ENCODE measurements around the gene VAV2.

Gene VAV2

GRCh38 chr9:133870598-133871595 lies 121.2 kb downstream of the VAV2 start:
- DNase-seq: no peak

- no peak for DNase-seq
Observed at GRCh38 chr9:133869674-133870405, 122.3 kb downstream of the VAV2 start.

- no peak for DNase-seq
Observed at GRCh38 chr9:133868203-133868602, 123.9 kb downstream of the VAV2 start.

GRCh38 chr9:133866946-133867345 lies 125.2 kb downstream of the VAV2 start:
- no peak for DNase-seq

GRCh38 chr9:133864011-133864410 lies 128.1 kb downstream of the VAV2 start:
- peak; percentile 88 for DNase-seq

GRCh38 chr9:133863257-133863592 lies 128.9 kb downstream of the VAV2 start:
- DNase-seq: no peak

- no peak for DNase-seq
Observed at GRCh38 chr9:133862585-133863256, 129.4 kb downstream of the VAV2 start.

- no peak for DNase-seq
Observed at GRCh38 chr9:133861692-133862091, 130.4 kb downstream of the VAV2 start.

- no peak for DNase-seq
Observed at GRCh38 chr9:133861086-133861485, 131.0 kb downstream of the VAV2 start.

- DNase-seq: no peak
Observed at GRCh38 chr9:133858771-133859170, 133.4 kb downstream of the VAV2 start.

GRCh38 chr9:133857639-133858038 lies 134.5 kb downstream of the VAV2 start:
- no peak for DNase-seq

GRCh38 chr9:133856798-133857197 lies 135.3 kb downstream of the VAV2 start:
- DNase-seq: no peak

GRCh38 chr9:133855802-133856521 lies 136.2 kb downstream of the VAV2 start:
- DNase-seq: peak; percentile 71

GRCh38 chr9:133855371-133855770 lies 136.8 kb downstream of the VAV2 start:
- DNase-seq: no peak

GRCh38 chr9:133854765-133855164 lies 137.4 kb downstream of the VAV2 start:
- no peak for DNase-seq

- DNase-seq: no peak
Observed at GRCh38 chr9:133854048-133854447, 138.1 kb downstream of the VAV2 start.

GRCh38 chr9:133853331-133853730 lies 138.8 kb downstream of the VAV2 start:
- DNase-seq: no peak

GRCh38 chr9:133852431-133852830 lies 139.7 kb downstream of the VAV2 start:
- no peak for DNase-seq

GRCh38 chr9:133851693-133852092 lies 140.4 kb downstream of the VAV2 start:
- no peak for DNase-seq

GRCh38 chr9:133850937-133851336 lies 141.2 kb downstream of the VAV2 start:
- DNase-seq: no peak

- DNase-seq: no peak
Observed at GRCh38 chr9:133850161-133850560, 142.0 kb downstream of the VAV2 start.

GRCh38 chr9:133849110-133849670 lies 142.9 kb downstream of the VAV2 start:
- no peak for DNase-seq

Data from islet precursor cell (in vitro differentiated cells).